T-cell (primary cell): ENCODE measurements around the gene R3HDM1. TPM values are rescaled to one million over a fixed set of nuclear protein-coding genes. Genes with fewer than 3 reads are reported as not detected.

Experiments
- ATAC-seq, 4 experiments: fragments of 200-7000 bp in 3 of 4; fragments of 150-1000 bp in 1 of 4; cut with Tn5 transposase; replicated peaks in 1 of 4; 1 replicate in 3 of 4; 2 replicates in 1 of 4; pipeline ENCODE4 v1.10.0; 2021; ENCODE audit warnings: moderate library complexity in 3 of 4, mild to moderate bottlenecking in 2 of 4, moderate number of reproducible peaks in 1 of 4
- CTCF ChIA-PET, 2 donors: fragments of 300-600 bp; sonication (Branson Sonifier 250); formaldehyde crosslinking; loops; one replicate each; lab custom pipeline; 2022; ENCODE audit warnings: antibody characterized with exemption in 2 of 2; lab: Charles Lee
- POLR2A ChIA-PET, 2 donors: fragments of 300-600 bp; sonication (Branson Sonifier 250); formaldehyde crosslinking; loops; one replicate each; lab custom pipeline; 2022; ENCODE audit warnings: antibody characterized with exemption in 2 of 2; lab: Charles Lee
- DNase-seq, 35 experiments: peaks; one replicate each; pipeline versions ENCODE4 v3.0.0 to v3.0.0-alpha.2; 2013 to 2023
- H3K27ac ChIP-seq: one replicate; pipeline ENCODE4 v1.5.1; 2013; ENCODE audit warnings: low read length
- H3K27me3 ChIP-seq, 2 experiments: replicated peaks in 1 of 2; 1 replicate in 1 of 2; 2 replicates in 1 of 2; pipeline versions ENCODE4 v1.6.1 to v1.7.0; 2013; ENCODE audit warnings: low read length in 1 of 2, mixed read lengths in 1 of 2; ENCODE audit not compliant: control insufficient read depth in 2 of 2, insufficient read depth in 2 of 2; ENCODE audit errors: extremely low read depth in 1 of 2
- H3K36me3 ChIP-seq, 2 donors: 1 replicate in 1 of 2; 2 replicates in 1 of 2; pipeline versions ENCODE4 v1.6.1 to v1.7.0; 2013; ENCODE audit warnings: low read length in 1 of 2; ENCODE audit not compliant: control insufficient read depth in 2 of 2, insufficient read depth in 1 of 2; ENCODE audit errors: extremely low read depth in 1 of 2
- H3K4me1 ChIP-seq, 2 experiments: 1 replicate in 1 of 2; 2 replicates in 1 of 2; pipeline versions ENCODE4 v1.6.1 to v1.7.0; 2013; ENCODE audit warnings: low read length in 2 of 2, mixed read lengths in 1 of 2; ENCODE audit not compliant: insufficient read depth in 2 of 2, control insufficient read depth in 1 of 2; ENCODE audit errors: extremely low read depth in 1 of 2
- H3K4me3 ChIP-seq, 2 donors: 1 replicate in 1 of 2; 2 replicates in 1 of 2; pipeline versions ENCODE4 v1.5.1 to v1.7.0; 2013; ENCODE audit warnings: mild to moderate bottlenecking in 2 of 2, low read length in 1 of 2, moderate library complexity in 1 of 2; ENCODE audit not compliant: control insufficient read depth in 1 of 2; ENCODE audit errors: extremely low read depth in 1 of 2
- H3K9me3 ChIP-seq: 2 replicates; pipeline ENCODE4 v1.7.0; 2013
- H3K27ac Mint-ChIP-seq, 2 donors: one replicate each; pipeline ENCODE4 v1.8.0; 2020 to 2021; ENCODE audit warnings: mild to moderate bottlenecking in 2 of 2, mixed read lengths in 2 of 2
- H3K27me3 Mint-ChIP-seq, 2 donors: one replicate each; pipeline ENCODE4 v1.8.0; 2021 to 2022; ENCODE audit warnings: mixed read lengths in 2 of 2
- H3K36me3 Mint-ChIP-seq: one replicate; pipeline ENCODE4 v1.8.0; 2021; ENCODE audit warnings: mixed read lengths
- H3K4me1 Mint-ChIP-seq, 3 donors: one replicate each; pipeline ENCODE4 v1.8.0; 2020 to 2022; ENCODE audit warnings: mixed read lengths in 3 of 3, mild to moderate bottlenecking in 1 of 3
- H3K4me3 Mint-ChIP-seq, 3 donors: one replicate each; pipeline ENCODE4 v1.8.0; 2020 to 2022; ENCODE audit warnings: mild to moderate bottlenecking in 3 of 3, mixed read lengths in 3 of 3, moderate library complexity in 3 of 3
- H3K9me3 Mint-ChIP-seq, 3 donors: one replicate each; pipeline ENCODE4 v1.8.0; 2020 to 2022; ENCODE audit warnings: mixed read lengths in 3 of 3
- WGBS: methylation state at CpG from one replicate; pipeline ENCODE4 v1.1.5; 2013; ENCODE audit warnings: missing lambda C conversion rate; ENCODE audit not compliant: insufficient coverage; 5-methylcytosine and 5-hydroxymethylcytosine counted together
- total RNA-seq, 35 experiments: library from RNA in 6 of 35; stranded (reverse) in 6 of 35; fragments of 120-200 nt in 1 of 35; gene quantifications; one replicate each; pipeline versions ENCODE4 v1.2.1 to v1.2.4 and lab custom pipeline; 2013 to 2026

R3HDM1 gene
- total RNA-seq, 5 donors from 2014 or later (not counting 1 experiment from before 2014, with no cell fraction given): 38.4 to 44.8 (median 41.9) TPM

- ATAC-seq (no peak), DNase-seq (no peak)
- Histone ChIP-seq H3K9me3 (no peaks in the 10 kb centered on the region), H3K4me3 (no peak overlapping the region), H3K4me1 (peaks cover 0 to 5% of the 10 kb centered on the region in 2 experiments), H3K27ac (no peak overlapping the region), H3K27me3 (no peaks in the 10 kb centered on the region), H3K36me3 (no peaks in the 10 kb centered on the region)
- CTCF ChIA-PET: no interaction called here
- Mint-ChIP-seq H3K27ac (no peak overlapping the region), H3K4me1 (peaks cover 18 to 35% (median 19%) of the 10 kb centered on the region in 3 donors), H3K4me3 (no peak overlapping the region), H3K9me3 (no peaks in the 10 kb centered on the region), H3K36me3 (no peaks in the 10 kb centered on the region), H3K27me3 (no peaks in the 10 kb centered on the region)
- WGBS: no CpG with 5 or more reads among the region's 3 CpGs
- POLR2A ChIA-PET: no interaction called here
Measured at GRCh38 chr2:135581282-135581681, 50.0 kb downstream of the R3HDM1 start.

DNA sequence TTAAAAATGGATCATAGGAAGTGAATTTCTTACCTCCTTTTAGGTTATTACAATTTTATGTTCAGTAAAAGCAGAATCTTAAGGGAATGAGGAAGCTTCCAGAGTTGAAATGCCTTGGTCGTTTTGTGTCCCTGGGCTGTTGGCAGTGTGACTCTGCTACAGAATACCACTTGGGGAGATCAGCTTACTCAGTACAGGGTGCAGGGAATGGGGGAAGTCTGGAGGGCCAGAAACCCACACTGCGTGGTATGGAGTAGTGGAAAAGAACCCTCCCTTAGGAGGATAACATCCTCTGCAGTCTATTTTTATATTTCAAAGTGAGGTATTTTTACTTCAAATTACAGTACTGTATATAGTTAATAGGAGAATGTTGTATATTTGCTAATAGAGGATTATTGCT, 51.1 kb downstream of the R3HDM1 start:
- no peak overlapping the region for H3K27ac ChIP-seq
- H3K27me3 Mint-ChIP-seq: no peaks in the 10 kb centered on the region
- H3K27ac Mint-ChIP-seq: no peak overlapping the region
- ChIA-PET CTCF (no interaction called here), POLR2A (no interaction called here)
- DNase-seq: no peak
- no peak overlapping the region for H3K4me3 ChIP-seq
- no peaks in the 10 kb centered on the region for H3K36me3 ChIP-seq
- WGBS: 83% methylated on average over 1 of the region's 2 CpGs
- ATAC-seq: no peak
- H3K9me3 Mint-ChIP-seq: no peaks in the 10 kb centered on the region
- no peaks in the 10 kb centered on the region for H3K36me3 Mint-ChIP-seq
- H3K9me3 ChIP-seq: no peaks in the 10 kb centered on the region
- H3K4me1 Mint-ChIP-seq: peaks cover 22 to 45% (median 22%) of the 10 kb centered on the region in 3 donors
- peaks cover 0 to 5% of the 10 kb centered on the region in 2 experiments for H3K4me1 ChIP-seq
- no peak overlapping the region for H3K4me3 Mint-ChIP-seq
- no peaks in the 10 kb centered on the region for H3K27me3 ChIP-seq

DNA sequence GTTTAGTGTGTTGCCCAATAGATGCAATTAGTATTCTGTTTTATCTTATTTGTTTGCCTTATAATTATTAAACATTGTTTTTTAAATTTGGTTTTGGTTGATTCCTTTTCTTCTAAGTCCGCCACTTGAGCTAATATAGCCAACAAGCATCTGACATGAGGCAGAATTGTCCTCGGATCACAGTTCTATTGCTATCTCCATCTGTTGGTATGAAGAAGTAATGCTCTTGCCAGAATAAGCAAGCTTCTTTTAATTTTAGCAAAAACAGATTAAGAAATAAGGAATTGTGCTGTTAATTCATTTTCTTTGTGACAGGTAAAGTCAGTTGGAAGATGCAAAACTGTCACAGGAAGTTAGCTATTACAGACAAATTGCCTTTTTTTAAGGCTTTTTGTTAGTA, 54.3 kb downstream of the R3HDM1 start:
- CTCF ChIA-PET: interaction anchor here (0.8 to 1.1 kb wide), 3 partner anchors 55 to 64 kb away, joined by 3 read pairs; partner anchors contain the start of gene ZRANB3 (in 1 of the 2)
- ATAC-seq (no peak), DNase-seq (no peak)
- H3K36me3 ChIP-seq: no peaks in the 10 kb centered on the region
- H3K4me3 ChIP-seq: no peak overlapping the region
- no peaks in the 10 kb centered on the region for H3K9me3 ChIP-seq
- peaks cover 29 to 52% (median 36%) of the 10 kb centered on the region in 3 donors for H3K4me1 Mint-ChIP-seq
- no peaks in the 10 kb centered on the region for H3K9me3 Mint-ChIP-seq
- no peak overlapping the region for H3K27ac ChIP-seq
- H3K27ac Mint-ChIP-seq: no peak overlapping the region
- H3K4me1 ChIP-seq: peaks cover 0 to 21% of the 10 kb centered on the region in 2 experiments
- H3K36me3 Mint-ChIP-seq: no peaks in the 10 kb centered on the region
- POLR2A ChIA-PET: interaction anchor here in 1 of 2 donors (0.8 kb wide), 1 partner anchor 643 kb away, joined by 3 read pairs; no protein-coding TSS in a partner anchor
- no CpG with 5 or more reads among the region's 2 CpGs for WGBS
- no peaks in the 10 kb centered on the region for H3K27me3 Mint-ChIP-seq
- H3K27me3 ChIP-seq: no peaks in the 10 kb centered on the region
- no peak overlapping the region for H3K4me3 Mint-ChIP-seq

DNA sequence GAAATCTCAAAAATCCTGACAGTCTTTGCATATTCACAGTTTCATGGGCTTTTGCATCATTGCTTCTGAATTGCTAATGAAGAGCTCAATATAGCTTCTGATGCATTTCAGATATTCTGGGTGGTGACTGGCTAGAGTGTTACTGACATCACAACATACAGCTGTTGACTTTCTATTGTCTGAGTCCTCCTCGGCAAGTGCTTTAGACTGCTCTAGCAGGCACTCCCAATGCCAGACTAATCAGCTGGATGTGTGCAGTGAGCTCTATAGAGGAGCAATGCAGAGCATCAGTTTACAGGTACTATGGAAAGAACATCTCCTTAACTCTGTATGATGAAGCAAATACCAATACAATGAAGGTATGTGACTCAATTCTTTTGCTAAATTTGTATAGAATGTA, 54.9 kb downstream of the R3HDM1 start:
- H3K9me3 Mint-ChIP-seq: no peaks in the 10 kb centered on the region
- CTCF ChIA-PET: interaction anchor here (1.0 to 1.1 kb wide), 2 partner anchors 55 to 58 kb away, joined by 3 read pairs; partner anchors contain the start of gene ZRANB3 (in 1 of the 2)
- H3K27ac Mint-ChIP-seq: no peak overlapping the region

DNA sequence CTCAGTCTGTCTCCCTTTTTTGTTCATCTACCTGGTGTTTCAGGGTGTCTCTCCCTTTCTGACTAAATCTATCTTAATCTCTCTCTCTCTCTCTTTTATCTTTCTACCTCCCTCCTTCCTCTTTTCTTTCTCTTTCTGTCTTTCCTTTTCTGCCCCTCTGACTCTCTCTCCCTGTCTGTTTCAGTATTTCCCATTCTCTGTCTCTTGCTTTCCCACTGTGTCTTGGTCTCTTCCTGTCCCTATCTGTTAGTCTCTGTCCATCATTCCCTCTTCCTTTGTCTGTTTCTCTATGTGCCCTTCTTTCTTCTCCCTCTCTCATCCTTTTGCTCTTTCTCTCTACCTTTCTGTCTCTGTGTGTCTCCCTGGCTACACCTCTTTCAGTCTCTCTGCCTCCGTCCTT, 56.7 kb downstream of the R3HDM1 start:
- Mint-ChIP-seq H3K4me1 (peaks cover 43 to 55% (median 44%) of the 10 kb centered on the region in 3 donors), H3K27me3 (no peaks in the 10 kb centered on the region), H3K36me3 (peaks cover 10% of the 10 kb centered on the region), H3K27ac (peak overlapping the region in 1 of 2 donors; percentile 36), H3K9me3 (peaks cover 0 to 11% (median 10%) of the 10 kb centered on the region in 3 donors), H3K4me3 (no peak overlapping the region)
- CTCF ChIA-PET: interaction anchor here in 1 of 2 donors (0.5 kb wide), 1 partner anchor 11 kb away, joined by 6 read pairs; no protein-coding TSS in a partner anchor
- DNase-seq (no peak), ATAC-seq (no peak)
- Histone ChIP-seq H3K36me3 (no peaks in the 10 kb centered on the region), H3K4me3 (no peak overlapping the region), H3K9me3 (no peaks in the 10 kb centered on the region), H3K27ac (no peak overlapping the region), H3K4me1 (peaks cover 3 to 31% of the 10 kb centered on the region in 2 experiments), H3K27me3 (no peaks in the 10 kb centered on the region)
- POLR2A ChIA-PET: no interaction called here
- WGBS: 86% methylated on average over 1 of the region's 1 CpG

More for the DNA sequence above, 54.9 kb downstream of the R3HDM1 start:
- no peak overlapping the region for H3K4me3 Mint-ChIP-seq
- no peaks in the 10 kb centered on the region for H3K36me3 ChIP-seq
- H3K27me3 Mint-ChIP-seq: no peaks in the 10 kb centered on the region
- DNase-seq (no peak), ATAC-seq (no peak)
- no peak overlapping the region for H3K27ac ChIP-seq
- H3K9me3 ChIP-seq: no peaks in the 10 kb centered on the region
- POLR2A ChIA-PET: interaction anchor here in 1 of 2 donors (0.8 kb wide), 1 partner anchor 644 kb away, joined by 3 read pairs; no protein-coding TSS in a partner anchor
- H3K36me3 Mint-ChIP-seq: no peaks in the 10 kb centered on the region
- peaks cover 0 to 25% of the 10 kb centered on the region in 2 experiments for H3K4me1 ChIP-seq
- no peaks in the 10 kb centered on the region for H3K27me3 ChIP-seq
- peaks cover 34 to 55% (median 37%) of the 10 kb centered on the region in 3 donors for H3K4me1 Mint-ChIP-seq
- no peak overlapping the region for H3K4me3 ChIP-seq
- WGBS: no CpG with 5 or more reads among the region's 1 CpG

GRCh38 chr2:135590619-135591260, 59.5 kb downstream of the R3HDM1 start:
- H3K4me3 Mint-ChIP-seq: peak overlapping the region; percentile 4 to 50 (median 13)
- no peak overlapping the region for H3K4me3 ChIP-seq
- DNase-seq: peak in 1 of 35 experiments; percentile 12

More at GRCh38 chr2:135590619-135591260, 59.5 kb downstream of the R3HDM1 start:
- peak overlapping the region; percentile 51 to 85 for H3K27ac Mint-ChIP-seq
- peaks cover 42 to 47% (median 46%) of the 10 kb centered on the region in 3 donors for H3K4me1 Mint-ChIP-seq
- no peaks in the 10 kb centered on the region for H3K27me3 Mint-ChIP-seq
- CTCF ChIA-PET: interaction anchor here in 1 of 2 donors (0.5 to 1.0 kb wide), 3 partner anchors 11 to 1325 kb away, joined by 3 to 5 read pairs (median 4); no protein-coding TSS in a partner anchor
- H3K4me1 ChIP-seq: peaks cover 3 to 29% of the 10 kb centered on the region in 2 experiments
- WGBS: no CpG with 5 or more reads among the region's 2 CpGs
- H3K9me3 Mint-ChIP-seq: peaks cover 0 to 11% (median 10%) of the 10 kb centered on the region in 3 donors
- H3K36me3 ChIP-seq: no peaks in the 10 kb centered on the region
- POLR2A ChIA-PET: no interaction called here
- peaks cover 16% of the 10 kb centered on the region for H3K36me3 Mint-ChIP-seq
- H3K9me3 ChIP-seq: no peaks in the 10 kb centered on the region
- peak; percentile 45 to 83 (median 60) for ATAC-seq
- H3K27me3 ChIP-seq: no peaks in the 10 kb centered on the region
- peak overlapping the region; percentile 33 for H3K27ac ChIP-seq
